Neutrophil (primary cell): ENCODE data around the gene MALL.
"Not testable (repeated sequence)": the region's sequence is repeated elsewhere in the genome, so short reads cannot be mapped to it uniquely, and the experiment has no call there.

Experiments used
- H3K27ac ChIP-seq: fragments of 200-600 bp; sonication (generic); 2 replicates; pipeline ENCODE4 v1.5.1; 2016; ENCODE audit warnings: mild to moderate bottlenecking, moderate library complexity
- H3K27me3 ChIP-seq: fragments of 200-600 bp; sonication (generic); 2 replicates; pipeline ENCODE4 v1.6.0; 2016; ENCODE audit warnings: mild to moderate bottlenecking
- H3K36me3 ChIP-seq: fragments of 200-600 bp; sonication (generic); 2 replicates; pipeline ENCODE4 v1.5.1; 2017
- H3K4me1 ChIP-seq, 2 experiments: fragments of 200-600 bp in 1 of 2; sonication (generic) in 1 of 2; 1 replicate in 1 of 2; 2 replicates in 1 of 2; pipeline versions ENCODE4 v1.5.1 to v1.6.1; 2013 to 2016; ENCODE audit warnings: low read depth in 1 of 2, low read length in 1 of 2, mild to moderate bottlenecking in 1 of 2, moderate library complexity in 1 of 2; ENCODE audit not compliant: control insufficient read depth in 1 of 2, insufficient read depth in 1 of 2
- H3K4me3 ChIP-seq, 2 experiments: fragments of 200-600 bp in 1 of 2; sonication (generic) in 1 of 2; 1 replicate in 1 of 2; 2 replicates in 1 of 2; pipeline ENCODE4 v1.5.1; 2013 to 2016; ENCODE audit warnings: low read depth in 1 of 2, low read length in 1 of 2, mild to moderate bottlenecking in 1 of 2, moderate library complexity in 1 of 2
- H3K9me3 ChIP-seq: fragments of 200-600 bp; sonication (generic); 2 replicates; pipeline ENCODE4 v1.5.1; 2016
- CTCF ChIP-seq: fragments of 200-600 bp; sonication (generic); IDR thresholded peaks from 2 replicates; pipeline ENCODE4 v1.5.1; 2016; ENCODE audit warnings: antibody characterized with exemption

The MALL gene

GRCh38 chr2:110099038-110099425 is 16.6 kb downstream of the MALL start:
- no peaks in the 10 kb centered on the region for H3K36me3 ChIP-seq
- H3K9me3 ChIP-seq: no peaks in the 10 kb centered on the region
- H3K27ac ChIP-seq: no peak overlapping the region
- peaks cover 4% of the 10 kb centered on the region for H3K27me3 ChIP-seq
- H3K4me3 ChIP-seq: no peak overlapping the region
- H3K4me1 ChIP-seq: no peaks in the 10 kb centered on the region
- no peak for TF ChIP-seq CTCF

GRCh38 chr2:110097506-110098220 is 18.0 kb downstream of the MALL start:
- TF ChIP-seq CTCF: no peak
- Histone ChIP-seq H3K9me3 (no peaks in the 10 kb centered on the region), H3K4me3 (no peak overlapping the region), H3K27me3 (peaks cover 4% of the 10 kb centered on the region), H3K4me1 (no peaks in the 10 kb centered on the region), H3K27ac (no peak overlapping the region), H3K36me3 (no peaks in the 10 kb centered on the region)

GRCh38 chr2:110095994-110096633 is 19.5 kb downstream of the MALL start:
- no peak for TF ChIP-seq CTCF
- H3K27me3 ChIP-seq: no peaks in the 10 kb centered on the region
- H3K4me3 ChIP-seq: no peak overlapping the region
- H3K27ac ChIP-seq: no peak overlapping the region
- H3K4me1 ChIP-seq: no peaks in the 10 kb centered on the region
- H3K9me3 ChIP-seq: no peaks in the 10 kb centered on the region
- no peaks in the 10 kb centered on the region for H3K36me3 ChIP-seq

GRCh38 chr2:110094884-110095534 is 20.6 kb downstream of the MALL start:
- not testable (repeated sequence) for H3K27ac ChIP-seq, H3K27me3 ChIP-seq

GRCh38 chr2:110093924-110094323 is 21.7 kb downstream of the MALL start:
- not testable (repeated sequence) for H3K27ac ChIP-seq, H3K27me3 ChIP-seq, H3K9me3 ChIP-seq, H3K4me3 ChIP-seq, H3K4me1 ChIP-seq, H3K36me3 ChIP-seq

More at GRCh38 chr2:110094884-110095534, 20.6 kb downstream of the MALL start:
- not testable (repeated sequence) for H3K36me3 ChIP-seq, H3K4me3 ChIP-seq, H3K4me1 ChIP-seq, H3K9me3 ChIP-seq

- not testable (repeated sequence) for H3K27ac ChIP-seq, H3K4me1 ChIP-seq, H3K4me3 ChIP-seq, H3K27me3 ChIP-seq, H3K36me3 ChIP-seq, H3K9me3 ChIP-seq
Measured at GRCh38 chr2:110090164-110090563, 25.5 kb downstream of the MALL start.

GRCh38 chr2:110083757-110084156 is 31.9 kb downstream of the MALL start:
- H3K4me1 ChIP-seq, H3K27me3 ChIP-seq, H3K27ac ChIP-seq, H3K36me3 ChIP-seq, H3K4me3 ChIP-seq, H3K9me3 ChIP-seq: not testable (repeated sequence)

GRCh38 chr2:110083162-110083561 is 32.5 kb downstream of the MALL start:
- not testable (repeated sequence) for H3K36me3 ChIP-seq, H3K4me1 ChIP-seq, H3K9me3 ChIP-seq, H3K4me3 ChIP-seq, H3K27ac ChIP-seq, H3K27me3 ChIP-seq

GRCh38 chr2:110078104-110078503 is 37.5 kb downstream of the MALL start:
- H3K27me3 ChIP-seq, H3K27ac ChIP-seq, H3K4me3 ChIP-seq, H3K9me3 ChIP-seq, H3K4me1 ChIP-seq, H3K36me3 ChIP-seq: not testable (repeated sequence)

GRCh38 chr2:110075896-110076295 is 39.7 kb downstream of the MALL start:
- not testable (repeated sequence) for H3K27me3 ChIP-seq, H3K9me3 ChIP-seq, H3K36me3 ChIP-seq, H3K27ac ChIP-seq, H3K4me3 ChIP-seq, H3K4me1 ChIP-seq

GRCh38 chr2:110069869-110070268 is 45.8 kb downstream of the MALL start:
- H3K4me3 ChIP-seq, H3K9me3 ChIP-seq, H3K27ac ChIP-seq, H3K27me3 ChIP-seq, H3K36me3 ChIP-seq, H3K4me1 ChIP-seq: not testable (repeated sequence)
